Limb (tissue), 2 donors: Measurements from ENCODE around the gene JAK3.
"Not testable (repeated sequence)": the region's sequence is repeated elsewhere in the genome, so short reads cannot be mapped to it uniquely, and the experiment has no call there.

Source experiments
- DNase-seq, 2 donors: peaks; one replicate each; pipeline ENCODE4 v3.0.0-alpha.2; 2016; ENCODE audit errors: extremely low spot score in 2 of 2

Gene JAK3

DNA sequence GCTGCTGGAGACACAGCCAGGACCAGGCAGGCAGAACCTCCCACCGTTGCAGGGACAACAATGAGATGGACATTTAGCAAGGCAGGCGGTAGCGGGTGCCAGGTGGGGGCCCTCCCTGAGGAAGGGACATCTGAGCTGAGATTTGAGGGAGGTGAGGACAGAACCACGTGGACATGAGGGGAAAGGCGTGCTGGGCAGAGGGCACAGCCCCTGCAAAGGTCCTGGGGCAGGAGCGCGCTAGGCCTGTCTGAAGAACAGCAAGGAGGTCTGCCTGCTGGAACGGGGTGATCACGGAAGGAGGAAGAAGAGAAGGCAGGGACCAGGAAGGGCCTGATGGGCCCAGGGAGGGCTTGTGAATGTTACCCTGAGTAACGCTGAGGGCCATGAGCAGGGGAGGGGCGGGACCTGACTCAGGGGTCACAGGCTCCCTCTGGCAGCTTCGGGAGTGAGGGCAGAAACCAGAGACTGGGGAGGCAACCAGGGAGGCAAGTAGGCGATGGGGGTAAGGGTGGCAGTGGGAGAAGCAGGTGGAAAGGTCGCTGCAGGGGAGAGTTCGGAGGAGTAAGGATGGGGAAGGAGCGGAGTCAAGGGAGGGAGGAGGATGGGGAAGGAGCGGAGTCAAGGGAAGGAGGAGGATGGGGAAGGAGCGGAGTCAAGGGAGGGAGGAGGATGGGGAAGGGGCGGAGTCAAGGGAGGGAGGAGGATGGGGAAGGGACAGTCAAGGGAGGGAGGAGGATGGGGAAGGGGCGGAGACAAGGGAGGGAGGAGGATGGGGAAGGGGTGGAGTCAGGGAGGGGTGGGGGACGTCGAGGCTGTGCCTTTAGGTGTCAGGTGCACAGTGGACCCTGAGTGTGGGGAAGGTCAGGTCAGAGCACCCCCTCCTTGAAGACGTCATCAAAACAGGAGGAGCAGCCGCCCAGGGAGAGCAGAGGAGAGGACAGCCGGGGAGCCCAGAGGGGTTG lies 68.5 kb downstream of the JAK3 start:
- DNase-seq = peak in 1 of 2 donors; percentile 48

- peak in 1 of 2 donors; percentile 51 for DNase-seq
Observed at GRCh38 chr19:17778251-17778967, 69.4 kb downstream of the JAK3 start.

DNA sequence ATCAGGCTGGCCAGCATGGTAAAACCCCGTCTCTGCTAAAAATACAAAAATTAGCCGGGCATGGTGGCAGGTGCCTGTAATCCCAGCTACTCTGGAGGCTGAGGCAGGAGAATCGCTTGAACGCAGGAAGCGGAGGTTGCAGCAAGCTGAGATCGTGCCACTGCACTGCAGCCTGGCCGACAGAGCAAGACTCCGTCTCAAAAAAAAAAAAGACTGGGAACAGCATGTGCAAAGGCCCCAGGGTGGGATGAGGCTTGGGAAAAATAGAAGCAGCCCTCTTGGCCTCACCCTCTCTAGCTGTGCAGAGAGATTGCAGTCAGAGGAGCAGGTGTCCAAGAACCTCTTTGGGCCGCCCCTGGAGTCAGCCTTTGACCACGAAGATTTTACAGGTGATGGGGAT lies 69.9 kb downstream of the JAK3 start:
- not testable (repeated sequence) for DNase-seq

DNA sequence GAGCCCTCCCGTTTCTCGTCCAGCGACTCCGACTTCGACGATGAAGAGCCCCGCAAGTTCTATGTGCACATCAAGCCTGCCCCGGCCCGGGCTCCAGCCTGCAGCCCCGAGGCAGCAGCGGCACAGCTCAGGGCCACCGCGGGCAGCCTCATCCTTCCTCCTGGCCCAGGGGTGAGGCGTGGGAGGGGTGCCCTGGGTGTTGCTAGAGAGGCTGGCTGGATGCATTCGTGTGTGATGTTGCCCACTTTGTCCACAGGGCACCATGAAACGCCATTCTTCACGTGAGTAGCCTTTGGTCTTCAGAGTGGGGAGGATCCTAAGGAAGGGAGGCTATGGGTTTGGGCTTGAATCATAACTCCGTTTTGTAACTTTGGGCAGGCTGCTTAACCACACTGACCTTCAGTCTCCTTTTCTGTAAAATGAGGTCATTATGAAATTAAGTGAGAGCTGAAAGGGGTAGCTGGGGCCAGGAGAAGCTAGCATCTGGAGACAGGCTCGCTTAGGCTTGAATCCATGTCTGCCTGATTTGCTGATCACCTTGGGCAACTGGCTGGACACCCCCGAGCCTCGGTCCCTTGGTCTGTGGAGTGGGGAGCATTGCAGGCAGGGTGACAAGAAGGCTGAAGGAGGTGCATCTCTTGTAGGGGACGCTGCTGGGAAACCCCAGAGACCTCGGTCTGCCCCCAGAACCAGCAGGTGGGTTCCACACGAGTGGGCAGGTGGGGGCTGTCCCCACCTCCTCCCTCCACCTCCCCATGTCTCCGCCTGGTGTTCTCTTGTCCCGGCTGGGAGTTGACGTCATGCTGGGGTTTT lies 71.6 kb downstream of the JAK3 start:
- no peak for DNase-seq

- DNase-seq = no peak
Observed at GRCh38 chr19:17775245-17775927, 72.4 kb downstream of the JAK3 start.
